NCI-H187 (cell line): Measurements from ENCODE around the gene PRKAG1.

Source experiments
- DNase-seq, 2 experiments: peaks; one replicate each; lab custom pipeline; 2025; lab: John Stamatoyannopoulos, UW

The PRKAG1 gene

DNA sequence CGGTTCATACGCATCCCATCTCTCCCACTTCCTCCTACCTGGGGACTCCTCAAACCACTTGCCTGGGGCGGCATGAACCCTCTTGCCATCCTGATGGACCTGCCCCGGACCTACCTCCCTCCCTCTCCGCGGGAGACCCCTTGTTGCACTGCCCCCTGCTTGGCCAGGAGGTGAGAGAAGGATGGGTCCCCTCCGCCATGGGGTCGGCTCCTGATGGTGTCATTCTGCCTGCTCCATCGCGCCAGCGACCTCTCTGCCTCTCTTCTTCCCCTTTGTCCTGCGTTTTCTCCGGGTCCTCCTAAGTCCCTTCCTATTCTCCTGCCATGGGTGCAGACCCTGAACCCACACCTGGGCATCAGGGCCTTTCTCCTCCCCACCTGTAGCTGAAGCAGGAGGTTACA, 36.8 kb downstream of the PRKAG1 start:
- DNase-seq: no peak

DNA sequence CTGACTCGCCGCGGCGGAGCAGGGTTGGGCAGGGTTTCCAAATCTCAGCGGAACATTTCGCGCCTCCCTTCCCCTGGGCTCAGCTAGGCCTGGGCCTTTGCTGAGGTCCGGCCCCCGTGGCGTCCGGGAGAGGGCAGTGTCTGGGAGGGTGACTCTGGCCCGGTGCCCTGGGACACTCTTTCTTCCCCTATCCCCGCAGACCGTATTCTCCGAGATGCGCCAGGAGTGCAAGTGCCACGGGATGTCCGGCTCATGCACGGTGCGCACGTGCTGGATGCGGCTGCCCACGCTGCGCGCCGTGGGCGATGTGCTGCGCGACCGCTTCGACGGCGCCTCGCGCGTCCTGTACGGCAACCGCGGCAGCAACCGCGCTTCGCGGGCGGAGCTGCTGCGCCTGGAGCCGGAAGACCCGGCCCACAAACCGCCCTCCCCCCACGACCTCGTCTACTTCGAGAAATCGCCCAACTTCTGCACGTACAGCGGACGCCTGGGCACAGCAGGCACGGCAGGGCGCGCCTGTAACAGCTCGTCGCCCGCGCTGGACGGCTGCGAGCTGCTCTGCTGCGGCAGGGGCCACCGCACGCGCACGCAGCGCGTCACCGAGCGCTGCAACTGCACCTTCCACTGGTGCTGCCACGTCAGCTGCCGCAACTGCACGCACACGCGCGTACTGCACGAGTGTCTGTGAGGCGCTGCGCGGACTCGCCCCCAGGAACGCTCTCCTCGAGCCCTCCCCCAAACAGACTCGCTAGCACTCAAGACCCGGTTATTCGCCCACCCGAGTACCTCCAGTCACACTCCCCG, 37.4 kb downstream of the PRKAG1 start:
- DNase-seq: no peak

DNA sequence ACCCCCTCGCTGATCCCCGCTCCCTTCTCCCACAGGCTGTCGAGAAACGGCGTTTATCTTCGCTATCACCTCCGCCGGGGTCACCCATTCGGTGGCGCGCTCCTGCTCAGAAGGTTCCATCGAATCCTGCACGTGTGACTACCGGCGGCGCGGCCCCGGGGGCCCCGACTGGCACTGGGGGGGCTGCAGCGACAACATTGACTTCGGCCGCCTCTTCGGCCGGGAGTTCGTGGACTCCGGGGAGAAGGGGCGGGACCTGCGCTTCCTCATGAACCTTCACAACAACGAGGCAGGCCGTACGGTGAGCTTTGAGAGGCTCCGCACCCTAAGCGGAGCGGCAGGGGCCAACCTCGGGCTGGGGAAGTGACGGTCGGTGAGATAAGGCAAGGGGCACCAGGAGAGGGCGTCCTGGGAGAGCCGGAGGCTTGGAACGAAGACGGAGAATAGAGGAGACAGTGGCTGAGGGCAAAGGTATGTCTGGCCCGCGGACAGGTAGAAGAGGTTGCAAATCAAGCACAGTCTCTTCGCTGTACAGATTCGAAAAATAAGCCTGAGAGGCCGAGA, 38.1 kb downstream of the PRKAG1 start:
- no peak for DNase-seq

DNA sequence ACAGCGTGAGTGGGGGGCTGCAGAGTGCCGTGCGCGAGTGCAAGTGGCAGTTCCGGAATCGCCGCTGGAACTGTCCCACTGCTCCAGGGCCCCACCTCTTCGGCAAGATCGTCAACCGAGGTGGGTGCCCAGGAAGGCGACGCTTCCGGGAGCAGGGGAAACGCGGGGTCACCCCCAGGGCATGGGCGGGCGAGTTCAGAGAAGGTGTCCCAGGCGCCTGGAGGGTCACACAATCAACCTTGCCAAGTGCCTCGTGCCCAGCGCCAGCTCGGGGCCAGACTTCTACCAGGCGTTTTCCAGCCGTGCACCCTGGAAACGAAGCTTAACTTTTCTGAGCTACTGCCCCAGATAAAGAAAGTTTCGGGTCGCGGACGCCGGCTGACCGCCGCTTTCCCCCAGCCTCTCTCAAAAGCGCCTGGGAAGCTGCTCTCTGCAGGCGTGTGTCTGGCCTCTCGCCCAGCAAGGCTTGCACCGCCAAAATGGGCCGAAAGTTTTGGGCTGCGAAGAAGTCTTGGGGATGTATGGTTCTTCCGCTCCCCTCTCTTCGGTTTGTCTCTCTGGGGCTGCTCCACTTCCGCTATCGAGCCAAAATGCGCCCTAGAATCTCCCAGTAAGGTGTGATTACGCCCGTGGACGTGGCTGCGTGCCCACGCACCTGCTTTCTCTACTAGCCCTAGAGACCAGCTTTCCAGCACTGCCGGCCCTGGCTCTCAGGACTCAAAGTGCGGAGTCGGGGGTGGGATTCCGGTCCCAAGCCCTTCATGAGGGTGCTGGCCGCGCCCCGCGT, 38.8 kb downstream of the PRKAG1 start:
- DNase-seq: no peak

DNA sequence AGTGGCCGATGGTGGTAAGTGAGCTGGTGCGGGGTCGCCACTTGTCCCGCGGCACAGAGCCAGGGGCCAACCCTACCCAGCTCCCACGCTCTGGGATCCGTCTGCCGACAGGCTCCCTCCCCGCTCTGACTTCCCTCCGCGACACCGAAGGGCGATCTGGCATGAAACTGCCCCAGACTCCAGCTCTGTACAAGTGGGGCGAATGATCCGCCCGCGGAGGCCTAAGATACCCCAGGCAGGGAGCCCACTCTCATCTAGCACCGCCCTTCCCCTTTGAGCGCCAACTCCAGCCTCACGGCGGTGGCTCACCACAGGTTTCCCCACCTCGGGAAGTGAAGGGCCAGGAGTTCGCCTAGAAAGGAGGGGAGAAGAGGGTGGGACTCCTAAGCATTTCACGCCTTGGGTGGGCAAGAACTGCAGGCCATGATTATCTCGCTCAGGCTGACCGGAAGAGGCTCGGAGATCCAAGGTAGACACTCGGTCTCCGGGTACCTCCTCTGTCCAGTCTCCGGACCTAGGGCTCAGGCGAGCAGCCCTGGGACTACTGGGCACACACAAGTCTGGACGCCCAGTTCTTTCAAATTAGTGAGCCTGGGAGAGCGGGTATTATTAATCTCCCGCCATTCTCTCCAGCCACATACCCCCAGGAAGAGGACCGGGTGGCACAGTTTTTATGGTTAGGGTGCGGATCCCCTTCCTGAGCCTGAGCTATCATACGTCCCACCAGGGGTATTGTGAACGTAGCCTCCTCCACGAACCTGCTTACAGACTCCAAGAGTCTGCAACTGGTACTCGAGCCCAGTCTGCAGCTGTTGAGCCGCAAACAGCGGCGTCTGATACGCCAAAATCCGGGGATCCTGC, 39.6 kb downstream of the PRKAG1 start:
- DNase-seq: no peak

DNA sequence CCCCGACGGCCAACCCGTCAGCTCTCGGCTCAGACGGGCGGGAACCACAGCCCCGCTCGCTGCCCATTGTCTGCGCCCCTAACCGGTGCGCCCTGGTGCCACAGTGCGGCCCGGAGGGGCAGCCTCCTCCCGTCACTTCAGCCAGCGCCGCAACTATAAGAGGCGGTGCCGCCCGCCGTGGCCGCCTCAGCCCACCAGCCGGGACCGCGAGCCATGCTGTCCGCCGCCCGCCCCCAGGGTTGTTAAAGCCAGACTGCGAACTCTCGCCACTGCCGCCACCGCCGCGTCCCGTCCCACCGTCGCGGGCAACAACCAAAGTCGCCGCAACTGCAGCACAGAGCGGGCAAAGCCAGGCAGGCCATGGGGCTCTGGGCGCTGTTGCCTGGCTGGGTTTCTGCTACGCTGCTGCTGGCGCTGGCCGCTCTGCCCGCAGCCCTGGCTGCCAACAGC, 40.3 kb downstream of the PRKAG1 start, which contains the start of gene WNT1:
TSS of gene WNT1 (plus strand) at position 32 of the 450 bp plus-strand sequence. CDS start at position 361, 329 bp downstream.
- DNase-seq: no peak

DNA sequence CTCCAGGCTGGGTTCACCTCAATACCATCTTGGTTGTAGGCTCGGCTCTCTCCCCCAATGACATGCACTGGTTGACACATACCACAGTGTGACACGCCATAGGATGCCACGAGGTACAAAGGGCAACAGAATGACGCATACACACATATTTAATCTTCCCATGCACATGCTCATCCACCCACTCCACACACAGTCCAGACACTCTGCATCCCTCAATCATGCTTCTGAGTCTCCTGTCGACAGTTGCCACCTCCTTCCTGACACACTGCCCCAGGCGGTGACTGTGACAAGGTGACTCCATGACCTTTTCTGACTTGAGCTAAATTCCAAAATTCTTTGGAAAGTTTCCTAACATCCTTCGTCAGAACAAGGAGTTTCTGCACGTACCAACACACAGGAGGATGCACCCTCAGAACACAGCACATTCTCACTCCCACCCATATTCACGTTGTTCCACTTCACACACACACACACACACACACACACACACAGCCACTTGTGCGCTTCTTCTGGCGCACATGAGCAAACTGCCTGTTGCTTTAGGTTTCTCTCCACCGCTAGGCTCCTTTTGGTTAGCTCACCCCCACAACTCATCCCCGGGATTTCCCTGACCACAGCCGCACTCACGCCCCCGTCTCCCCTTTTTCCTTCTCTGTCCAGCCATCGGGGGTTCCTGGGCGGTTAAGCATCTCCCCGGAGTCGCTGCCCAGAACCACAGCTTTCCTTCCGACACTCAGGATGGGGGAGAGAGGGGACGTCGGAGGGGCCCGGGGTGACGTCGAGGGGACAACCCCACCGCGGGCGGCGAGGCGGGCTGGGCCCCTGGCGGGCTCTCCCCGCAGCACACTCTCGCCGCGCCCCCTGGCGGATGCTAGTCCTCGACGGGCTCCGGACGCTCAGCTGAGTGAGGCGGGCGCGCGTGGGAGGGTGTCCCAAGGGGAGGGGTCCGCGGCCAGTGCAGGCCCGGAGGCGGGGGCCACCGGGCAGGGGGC, 41.0 kb downstream of the PRKAG1 start:
- DNase-seq: no peak

DNA sequence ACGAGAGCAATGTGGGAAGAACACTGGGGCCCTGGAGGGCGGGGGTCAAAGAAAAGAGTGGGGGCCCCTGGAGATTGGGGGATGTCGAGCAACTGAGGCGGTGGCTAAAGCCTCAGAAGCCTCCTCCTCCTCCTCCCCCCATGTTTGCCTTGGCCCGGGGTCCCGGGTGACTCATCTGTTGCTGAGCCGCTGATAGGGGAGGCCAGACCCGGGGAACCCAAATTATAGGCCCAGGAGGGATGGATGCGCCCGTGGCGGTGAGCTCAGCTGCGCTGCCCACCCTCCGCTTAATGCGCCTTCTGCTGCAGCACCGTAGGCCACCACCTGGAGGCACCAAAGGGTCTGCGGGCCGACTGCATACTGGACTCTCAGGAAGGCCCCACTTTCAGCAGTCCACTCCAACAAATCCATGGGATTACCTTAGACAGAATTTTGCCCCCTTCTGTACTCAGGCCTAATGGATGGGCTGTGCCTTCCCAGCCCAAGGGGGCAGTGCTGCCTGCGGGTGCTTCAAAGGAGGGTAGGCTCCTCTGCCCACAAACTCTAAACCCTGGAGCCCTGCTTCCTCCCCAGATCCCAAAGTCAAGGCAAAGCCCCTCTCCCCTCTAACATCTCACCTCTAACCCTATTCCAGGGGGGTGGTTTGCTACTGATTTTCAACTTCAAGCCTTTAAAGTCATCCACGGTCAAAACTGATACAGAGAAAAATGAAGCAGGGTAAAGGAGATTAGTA, 44.5 kb downstream of the PRKAG1 start:
- DNase-seq: no peak

DNA sequence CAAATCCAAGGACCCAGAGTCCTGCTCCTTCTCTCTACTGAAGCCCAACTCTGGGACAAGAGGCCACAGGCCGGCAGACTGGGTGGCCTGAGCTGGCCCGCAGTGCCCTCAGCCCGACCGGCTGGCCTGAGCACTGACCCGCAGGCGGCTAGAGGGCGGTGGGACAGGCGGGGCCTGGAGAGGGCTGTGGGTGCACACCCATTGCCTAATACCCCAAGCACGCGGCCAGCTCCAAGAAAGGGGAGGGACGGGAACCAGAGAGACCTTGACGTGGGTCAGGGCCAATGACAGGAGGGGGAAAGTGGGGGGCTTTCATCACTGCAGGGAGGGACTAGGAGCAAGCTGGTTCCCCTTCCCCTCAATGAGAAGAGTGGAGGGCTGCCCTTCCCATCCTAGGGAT, 45.0 kb downstream of the PRKAG1 start:
- DNase-seq: no peak

DNA sequence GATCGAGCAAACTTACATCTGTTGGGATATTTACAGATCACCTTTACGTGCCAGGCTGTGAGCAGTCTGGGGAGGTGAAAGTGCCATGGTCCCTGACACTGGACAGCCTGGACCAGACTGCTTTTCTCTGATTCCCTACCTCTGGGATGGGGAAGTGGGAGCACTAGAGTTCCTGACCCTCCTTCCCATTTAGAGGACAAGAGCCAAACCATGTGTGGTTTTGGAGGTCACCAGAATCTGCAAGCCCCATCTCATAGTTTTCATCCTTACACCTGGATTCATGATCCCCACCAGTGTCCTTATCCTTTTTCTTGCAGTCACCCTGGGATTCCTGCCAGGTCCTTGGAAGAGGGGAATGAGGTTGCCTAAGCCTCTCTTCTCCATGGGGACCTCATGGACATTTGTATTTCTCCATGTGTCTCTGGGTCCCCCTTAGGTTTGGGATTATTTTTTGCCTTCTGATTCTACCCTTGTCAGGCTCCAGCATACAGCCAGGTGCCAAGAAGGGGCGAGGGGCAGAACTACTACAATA, 45.6 kb downstream of the PRKAG1 start:
- DNase-seq: no peak

DNA sequence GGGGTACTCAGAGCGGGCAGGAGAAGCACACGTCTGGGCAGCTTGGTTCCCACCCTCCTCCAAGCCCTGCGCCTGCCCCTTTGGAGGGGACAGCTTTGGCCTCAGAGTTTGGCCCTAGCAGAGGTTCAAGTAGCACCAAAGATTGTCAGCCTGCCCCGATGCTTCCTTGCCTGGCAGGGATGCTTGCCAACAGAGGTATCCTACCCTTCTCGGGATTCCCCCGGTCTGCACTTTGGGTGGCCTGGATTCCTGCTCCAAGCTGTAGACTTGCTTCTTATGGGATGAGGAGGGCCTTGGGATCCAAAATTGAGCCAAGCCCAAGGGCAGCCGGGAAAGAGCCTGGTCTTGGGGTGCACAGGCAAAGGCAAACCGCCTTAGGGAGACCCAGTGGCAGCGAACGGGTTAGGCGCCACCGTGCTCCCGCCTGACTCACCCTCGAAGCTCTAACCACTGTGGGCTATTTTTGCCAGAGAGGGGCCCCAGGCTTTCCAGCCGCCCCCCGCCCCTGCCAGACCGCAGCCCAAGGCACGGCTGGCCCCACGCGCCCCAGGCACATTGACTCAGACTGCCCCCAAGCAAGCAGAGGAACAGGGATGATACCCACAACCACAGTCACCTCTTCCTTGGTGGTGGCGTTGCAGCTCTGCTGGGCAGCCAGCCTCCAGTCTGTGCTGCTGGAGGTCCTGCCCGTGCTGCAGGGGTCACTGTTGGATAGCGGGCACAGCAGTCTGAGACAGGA, 46.2 kb downstream of the PRKAG1 start:
- no peak for DNase-seq

DNA sequence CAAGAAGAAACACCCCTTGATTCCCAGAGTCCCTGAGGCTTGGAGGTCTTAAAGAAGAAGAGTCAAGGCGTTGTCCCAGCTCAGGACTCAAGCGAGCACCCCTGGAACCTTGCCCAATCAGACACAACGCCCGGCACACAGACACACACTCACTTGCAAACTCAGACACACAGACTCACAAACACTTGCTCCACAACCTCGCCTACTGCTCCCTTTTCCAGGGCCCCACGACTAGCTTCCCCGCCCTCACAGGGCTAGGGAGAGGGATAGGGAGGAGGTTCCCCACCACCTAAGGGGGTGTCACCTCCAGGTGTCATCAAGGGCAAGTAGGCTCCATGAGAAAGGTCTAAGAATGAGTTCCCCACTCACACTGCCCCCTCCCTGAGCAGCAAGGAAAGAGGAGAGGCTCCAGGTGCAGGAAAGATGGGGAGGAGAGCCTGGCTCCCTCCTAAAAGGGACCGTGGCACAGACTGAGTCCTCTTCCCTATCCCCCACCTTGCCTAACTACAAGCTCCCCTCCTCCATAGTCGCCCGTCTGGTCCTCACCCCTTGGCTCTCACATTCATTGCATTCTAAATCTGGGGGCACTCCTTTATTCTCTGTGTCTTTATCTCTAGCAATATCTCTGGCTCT, 47.8 kb downstream of the PRKAG1 start:
- no peak for DNase-seq

DNA sequence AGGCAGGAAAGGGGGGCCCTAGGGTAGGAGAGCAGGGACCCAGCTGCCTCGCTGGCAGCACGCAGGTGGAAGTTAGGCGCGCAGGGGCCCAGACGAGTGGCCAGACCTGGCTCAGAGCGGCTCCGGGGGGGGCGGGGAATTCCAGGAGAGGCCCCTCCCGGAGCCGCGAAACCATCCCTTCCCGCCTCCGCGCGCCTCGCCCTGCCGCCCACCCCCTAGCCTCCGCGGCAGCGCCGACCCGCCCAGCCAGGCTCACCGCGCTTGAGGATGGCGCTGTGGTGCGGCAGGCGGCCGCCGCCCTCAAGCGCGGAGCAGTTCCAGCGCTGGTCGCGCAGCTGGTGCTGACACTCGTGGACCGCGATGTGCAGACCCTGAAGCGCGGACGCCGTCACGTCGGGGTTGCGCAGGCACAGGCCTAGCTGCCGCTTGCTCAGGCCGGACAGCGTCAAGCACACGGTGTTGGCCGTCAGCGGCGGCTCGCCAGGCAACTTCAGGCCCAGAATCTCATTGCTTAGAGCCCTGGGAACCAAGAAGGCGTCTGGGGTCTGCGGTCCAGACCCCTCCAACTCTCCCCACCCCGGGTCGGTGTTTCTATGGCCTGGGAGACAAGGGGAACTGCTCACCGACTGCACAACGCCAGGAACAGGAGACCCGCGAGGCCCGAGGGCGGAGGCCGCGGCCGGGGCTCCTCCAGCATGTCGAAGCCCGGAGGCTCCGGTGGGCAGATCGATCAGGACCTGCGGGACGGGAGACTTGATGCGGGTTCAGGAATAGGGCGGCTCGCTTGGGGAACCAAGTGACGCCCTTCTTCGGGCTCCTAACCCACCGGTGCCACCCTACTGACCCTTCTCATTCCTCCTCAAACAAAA, 48.5 kb downstream of the PRKAG1 start:
- no peak for DNase-seq

DNA sequence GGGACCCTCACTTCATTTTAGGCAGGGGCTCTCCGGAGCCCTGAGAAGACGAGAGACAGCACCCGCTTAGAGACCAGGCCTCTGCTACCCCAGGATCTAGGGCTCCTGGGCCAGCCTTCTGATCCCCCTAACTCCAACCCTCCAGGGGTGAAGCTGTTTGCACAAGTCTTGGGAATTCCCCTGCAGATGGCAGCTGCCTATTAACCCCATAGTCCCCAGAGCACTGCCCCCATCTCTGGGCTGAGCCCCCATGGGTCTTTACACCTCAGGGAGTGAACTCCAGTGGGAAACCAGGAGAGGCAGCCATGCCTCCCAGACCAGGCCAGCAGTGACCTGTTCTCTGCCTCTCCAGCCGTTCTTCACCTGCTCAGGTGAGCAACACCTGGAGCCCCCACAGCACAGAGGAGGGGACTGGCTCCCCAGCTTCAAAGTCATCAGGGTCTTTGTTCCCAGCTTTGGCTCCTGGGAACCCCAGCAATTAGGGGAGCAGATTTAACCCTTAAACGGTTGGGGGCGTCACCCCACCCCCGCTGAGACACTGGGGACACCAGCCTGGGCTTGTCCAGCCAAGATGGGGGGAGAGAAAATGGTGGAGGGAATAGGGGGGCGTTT, 49.3 kb downstream of the PRKAG1 start:
- DNase-seq: no peak

DNA sequence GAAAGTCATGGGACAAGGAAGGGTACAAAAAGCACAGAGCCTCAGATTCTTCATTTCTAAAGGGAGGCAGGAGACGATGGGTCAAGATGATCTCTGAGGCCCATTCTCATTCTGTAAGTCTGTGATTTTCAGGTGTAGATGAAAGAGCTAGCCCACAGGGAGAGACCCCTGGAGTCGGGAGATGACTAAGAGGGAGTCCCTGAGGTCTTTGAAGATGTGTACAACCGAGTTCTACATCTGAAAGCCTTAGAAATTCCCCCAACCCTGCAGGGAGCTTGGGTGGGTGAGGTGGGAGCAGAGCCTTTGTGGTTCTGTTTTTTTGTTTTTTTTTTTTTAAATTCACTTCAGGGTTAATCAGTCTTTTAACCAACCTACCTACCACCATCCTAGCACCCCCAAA, 50.1 kb downstream of the PRKAG1 start:
- DNase-seq: no peak

DNA sequence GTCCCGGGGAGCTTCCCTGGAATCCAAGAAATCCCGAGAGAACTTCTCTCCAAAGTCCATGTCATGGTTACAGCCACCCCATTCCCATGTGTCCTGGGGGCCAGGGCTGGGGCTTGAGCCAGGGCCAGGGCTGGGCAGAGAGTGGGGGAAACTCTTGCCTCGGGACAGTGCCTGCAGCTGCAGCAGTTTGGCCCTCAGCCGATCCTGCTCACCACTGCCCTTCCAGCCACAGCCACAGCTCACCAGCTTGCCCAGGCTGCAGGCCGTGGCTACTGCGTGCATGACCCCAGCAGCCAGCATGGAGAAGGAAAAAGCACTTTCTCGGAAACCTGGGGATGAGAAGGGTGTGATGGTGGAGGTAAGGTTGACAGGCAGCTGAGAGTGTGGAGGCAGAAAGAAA, 50.6 kb downstream of the PRKAG1 start:
- no peak for DNase-seq
